ENCODE measurements around the gene TRIM13.
"Not testable (repeated sequence)": the region's sequence is repeated elsewhere in the genome, so short reads cannot be mapped to it uniquely, and the experiment has no call there.

TRIM13 gene

GRCh38 chr13:50052478-50052877, 55.6 kb downstream of the TRIM13 start:
- no peak overlapping the region for H3K4me3 ChIP-seq (ENCODE audit: control insufficient read depth, low read depth, low read length)
- no peak for DNase-seq (ENCODE audit: low read depth)
- no peak for TF ChIP-seq CTCF (conservative IDR thresholded peaks at IDR 0.05; ENCODE audit: control insufficient read depth, insufficient read depth, low read depth, low read length)

- no peak for TF ChIP-seq CTCF (conservative IDR thresholded peaks at IDR 0.05; ENCODE audit: control insufficient read depth, insufficient read depth, low read depth, low read length)
- H3K4me3 ChIP-seq (ENCODE audit: control insufficient read depth, low read depth, low read length), result no peak overlapping the region
- DNase-seq (ENCODE audit: low read depth), result no peak
These were observed 57.0 kb downstream of the TRIM13 start for GRCh38 chr13:50053844-50054243.

GRCh38 chr13:50055454-50055853, 58.6 kb downstream of the TRIM13 start:
- no peak overlapping the region for H3K4me3 ChIP-seq (ENCODE audit: control insufficient read depth, low read depth, low read length)
- no peak for TF ChIP-seq CTCF (conservative IDR thresholded peaks at IDR 0.05; ENCODE audit: control insufficient read depth, insufficient read depth, low read depth, low read length)
- DNase-seq (ENCODE audit: low read depth), result no peak

GRCh38 chr13:50060718-50061117, 63.9 kb downstream of the TRIM13 start:
- H3K4me3 ChIP-seq (ENCODE audit: control insufficient read depth, low read depth, low read length), result no peak overlapping the region
- no peak for TF ChIP-seq CTCF (conservative IDR thresholded peaks at IDR 0.05; ENCODE audit: control insufficient read depth, insufficient read depth, low read depth, low read length)
- DNase-seq (ENCODE audit: low read depth), result peak; percentile 48

- H3K4me3 ChIP-seq (ENCODE audit: control insufficient read depth, low read depth, low read length); DNase-seq (ENCODE audit: low read depth): not testable (repeated sequence)
These were observed 65.5 kb downstream of the TRIM13 start for GRCh38 chr13:50062336-50062735.

GRCh38 chr13:50065712-50066111, 68.9 kb downstream of the TRIM13 start:
- no peak for DNase-seq (ENCODE audit: low read depth)
- no peak overlapping the region for H3K4me3 ChIP-seq (ENCODE audit: control insufficient read depth, low read depth, low read length)
- TF ChIP-seq CTCF (conservative IDR thresholded peaks at IDR 0.05; ENCODE audit: control insufficient read depth, insufficient read depth, low read depth, low read length), result no peak
